ENCODE data around the gene ZIC5. TPM values are rescaled to one million over a fixed set of nuclear protein-coding genes. Genes with fewer than 3 reads are reported as not detected.

Gene ZIC5
- not detected for total RNA-seq
- long read RNA-seq = 0 reads

DNA sequence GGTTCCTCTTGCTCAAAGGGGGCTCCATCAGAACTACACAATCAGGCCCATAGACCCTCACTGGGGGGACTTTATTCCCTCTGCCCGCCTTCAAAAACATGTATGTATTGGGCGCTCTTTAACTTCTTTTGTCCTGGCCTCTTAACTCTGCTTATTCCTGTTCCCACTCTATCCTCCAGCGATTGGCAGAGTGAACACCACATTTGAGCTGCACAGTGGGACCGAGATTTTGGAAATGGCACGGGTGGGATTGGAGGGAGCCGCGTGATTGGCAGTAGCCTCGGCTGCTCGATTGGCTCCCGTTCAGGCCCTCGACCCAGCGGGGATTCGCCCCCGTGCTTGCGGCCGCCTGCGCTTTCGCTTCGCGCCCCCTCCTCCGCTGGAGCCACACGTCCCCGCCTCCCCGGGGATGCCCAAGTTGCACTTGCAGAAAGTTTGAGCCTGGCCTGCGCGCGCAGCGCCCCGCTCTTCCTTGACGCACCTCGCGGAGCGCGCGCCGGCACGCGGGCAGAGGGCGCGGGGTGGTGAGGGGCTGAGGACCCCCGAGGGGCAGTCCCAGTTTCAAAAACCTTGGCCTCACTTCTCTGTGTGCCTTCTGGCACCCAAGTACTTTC is at the start of gene ZIC5:
Gene ZIC5 (minus strand): TSS at position 192 of the 614 bp plus-strand sequence. CDS start 164 bp downstream, at position 28.
- DNase-seq (no peak), ATAC-seq (no peak)
- intact Hi-C loops (cut with DNase I, micrococcal nuclease) = no loop called here

DNA sequence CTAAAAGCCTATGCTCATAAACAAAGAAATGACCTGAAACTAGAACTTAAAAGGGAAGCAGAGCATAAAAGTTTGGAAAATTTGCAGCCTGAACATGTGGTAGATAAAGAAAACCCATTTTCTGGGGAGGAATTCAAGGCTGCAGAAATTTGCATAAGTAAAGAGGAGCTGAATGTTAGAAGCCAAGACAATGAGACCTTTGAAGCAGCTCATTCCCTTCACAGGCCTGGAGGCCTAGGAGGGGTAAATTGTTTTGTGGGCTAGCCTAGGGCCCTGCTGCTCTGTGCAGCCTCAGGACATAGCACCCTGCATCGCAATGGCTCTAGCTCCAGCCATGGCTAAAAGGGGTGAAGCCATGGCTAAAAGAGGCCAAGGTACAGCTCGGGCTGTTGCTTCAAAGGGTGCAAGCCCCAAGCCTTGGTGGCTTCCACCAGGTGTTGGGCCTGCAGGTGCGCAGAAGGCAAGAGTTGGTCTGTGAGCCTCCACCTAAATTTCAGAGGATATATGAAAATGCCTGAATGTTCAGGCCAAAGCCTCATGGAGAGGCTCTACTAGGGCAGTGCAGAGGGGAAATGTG is 48.3 kb upstream of the ZIC5 start:
- no peak for ATAC-seq
- intact Hi-C loops (cut with DNase I, micrococcal nuclease) = no loop called here

DNA sequence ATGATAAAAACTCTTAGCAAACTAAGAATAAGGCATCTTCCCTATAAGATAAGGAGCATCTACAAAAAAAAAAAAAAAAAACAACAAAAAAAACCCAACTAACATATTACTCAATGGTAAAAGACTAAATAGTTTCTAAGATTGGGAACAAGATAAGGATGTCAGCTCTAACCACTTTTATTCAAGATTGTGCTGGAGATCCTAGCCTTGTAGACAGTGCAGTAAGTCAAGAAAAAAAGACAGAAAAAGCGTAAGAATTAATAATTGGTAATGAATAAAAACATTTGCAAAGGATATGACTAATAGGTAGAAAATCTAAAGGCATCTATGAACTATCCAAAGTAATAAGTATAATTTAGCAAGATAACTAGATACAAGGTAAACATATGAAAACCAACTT is 43.1 kb upstream of the ZIC5 start:
- ATAC-seq = no peak
- intact Hi-C loops (cut with DNase I, micrococcal nuclease) = no loop called here
- no peak for DNase-seq

More for the DNA sequence above, 48.3 kb upstream of the ZIC5 start:
- no peak for DNase-seq

DNA sequence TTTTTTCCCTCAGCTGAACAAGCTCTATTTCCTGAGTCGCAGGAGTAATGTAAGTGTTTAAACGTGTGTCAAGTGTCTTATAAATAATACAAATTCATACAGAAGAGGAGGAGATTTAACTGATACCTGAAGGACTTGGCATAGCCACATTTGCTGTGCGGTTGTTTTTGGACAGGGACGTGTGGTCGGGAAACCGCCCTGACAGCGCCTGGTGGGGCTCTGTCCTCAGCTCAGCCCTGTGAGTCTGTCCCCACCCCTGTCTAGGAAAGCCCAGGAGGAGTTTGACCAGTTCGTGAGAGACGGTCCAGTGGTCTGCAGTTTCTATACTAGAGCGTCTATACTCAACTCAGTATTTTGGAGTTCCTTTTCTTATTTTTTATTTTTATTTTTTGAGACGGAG is 26.7 kb upstream of the ZIC5 start:
- ATAC-seq = no peak
- DNase-seq = no peak
- intact Hi-C loops (cut with DNase I, micrococcal nuclease) = no loop called here

DNA sequence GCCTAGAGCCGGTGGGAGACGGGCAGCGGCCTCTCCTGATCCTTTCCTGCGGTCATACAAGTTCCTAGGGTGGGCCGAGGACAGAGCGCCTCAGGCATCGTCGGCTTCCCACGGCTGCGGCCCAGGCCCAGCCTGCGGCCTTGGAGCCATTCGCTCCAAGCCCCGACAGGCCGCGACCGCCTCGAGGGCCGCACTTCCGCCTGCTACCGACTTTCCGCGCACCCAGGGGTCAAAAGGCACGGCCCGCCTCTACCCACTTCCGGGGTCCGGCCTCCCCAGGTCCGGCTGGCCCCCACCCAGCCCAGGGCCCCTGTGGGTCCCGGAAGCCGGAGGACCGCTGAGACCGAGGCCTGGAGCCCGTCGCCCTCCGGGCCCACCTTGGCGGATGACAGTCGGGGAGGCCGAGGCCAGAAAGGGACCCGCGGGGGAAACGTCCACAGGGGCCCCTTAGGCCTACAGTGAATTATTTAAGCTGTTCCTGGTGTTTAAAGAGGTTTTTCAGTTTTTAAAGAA is 26.2 kb upstream of the ZIC5 start:
- DNase-seq = no peak
- intact Hi-C loops (cut with DNase I, micrococcal nuclease) = no loop called here
- peak; percentile 12 for ATAC-seq

DNA sequence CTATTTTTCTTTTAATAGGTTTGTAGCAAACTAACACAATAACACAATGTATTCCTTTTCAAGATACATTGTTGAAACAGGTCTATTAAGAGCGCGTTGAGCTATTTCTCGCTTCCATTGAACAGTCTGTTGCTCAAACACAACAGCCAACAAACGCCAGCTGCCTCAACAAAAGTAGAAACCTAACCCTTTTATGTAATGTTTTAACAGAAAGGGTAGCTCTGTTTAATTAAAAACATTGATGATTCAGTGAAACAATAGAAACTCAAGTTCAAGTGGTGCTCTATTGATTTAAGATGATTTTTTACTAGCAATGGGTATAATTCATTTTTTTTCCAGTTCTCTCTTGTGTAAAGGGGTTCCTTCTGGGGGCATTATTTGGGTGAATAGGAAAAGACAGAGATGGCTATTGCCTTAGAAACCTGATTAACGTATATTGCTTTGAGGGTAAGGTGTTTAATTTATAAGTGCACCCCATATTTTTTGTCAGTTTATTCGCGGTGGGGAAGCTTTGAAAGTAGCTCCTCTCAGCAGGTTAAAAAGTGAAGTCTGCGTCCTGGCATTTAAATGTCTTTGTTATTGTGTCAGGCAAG is 24.9 kb upstream of the ZIC5 start:
- intact Hi-C loops (cut with DNase I, micrococcal nuclease) = no loop called here
- no peak for ATAC-seq
- DNase-seq = no peak

DNA sequence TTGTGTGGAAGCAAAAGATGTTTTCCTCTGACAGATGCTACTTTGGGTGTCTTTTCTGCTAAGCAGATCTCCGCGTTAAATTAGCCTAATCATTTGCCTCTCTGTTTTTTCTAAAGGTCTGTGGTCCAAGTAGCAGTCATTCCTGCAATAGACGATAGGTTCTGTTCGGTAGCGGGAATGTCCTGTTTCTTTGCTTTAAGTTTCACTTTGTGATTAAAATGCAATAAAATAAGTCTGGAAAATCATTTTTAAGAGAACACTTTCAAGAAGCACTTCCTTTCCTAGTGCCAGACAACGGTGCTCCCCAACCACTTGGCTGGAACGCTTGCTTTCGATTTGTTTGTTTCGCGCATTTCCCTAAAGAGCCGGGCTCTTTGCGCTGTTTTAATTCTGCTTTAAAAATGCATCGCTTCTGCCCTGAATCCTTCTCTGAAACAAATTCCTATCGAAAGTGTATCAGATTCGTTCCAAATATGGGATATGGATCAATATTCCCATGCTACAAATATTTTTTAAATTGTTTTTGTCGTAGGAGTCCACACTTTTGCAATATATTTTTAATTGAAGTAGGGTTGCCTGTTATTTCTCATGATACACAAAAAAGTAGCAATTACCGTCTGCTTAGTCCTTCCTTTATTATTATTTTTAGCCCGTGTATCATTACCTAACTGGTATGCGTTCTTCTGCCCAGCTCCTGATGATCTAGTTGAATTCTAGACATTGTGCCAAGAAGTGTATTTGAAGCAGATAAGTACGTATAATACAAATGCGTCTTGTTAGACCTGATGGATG is 24.2 kb upstream of the ZIC5 start:
- intact Hi-C loops (cut with DNase I, micrococcal nuclease) = no loop called here
- ATAC-seq = no peak
- no peak for DNase-seq

DNA sequence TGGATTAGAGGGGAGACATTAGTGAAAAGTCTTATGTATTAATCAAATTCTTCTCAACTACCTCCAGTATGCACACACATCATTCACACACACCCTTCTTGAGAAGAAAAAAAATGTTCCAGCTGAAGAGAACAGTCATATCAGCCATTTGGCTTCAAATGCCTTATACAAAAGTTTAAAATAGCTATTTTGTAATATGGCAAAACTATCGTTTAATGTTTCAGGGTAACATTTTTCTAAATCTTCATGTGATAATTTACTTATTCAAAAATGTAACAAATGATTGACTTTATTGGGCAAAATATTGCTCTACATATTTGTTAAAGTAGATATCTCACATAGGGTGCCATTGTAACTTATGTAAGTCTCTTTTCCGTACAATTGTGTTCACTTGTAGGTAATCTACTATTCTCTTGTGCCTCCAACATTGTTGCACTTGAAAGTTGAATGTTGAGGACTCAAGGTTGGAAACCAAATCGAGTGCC is 23.6 kb upstream of the ZIC5 start:
- ATAC-seq = no peak
- intact Hi-C loops (cut with DNase I, micrococcal nuclease) = no loop called here
- DNase-seq = no peak

DNA sequence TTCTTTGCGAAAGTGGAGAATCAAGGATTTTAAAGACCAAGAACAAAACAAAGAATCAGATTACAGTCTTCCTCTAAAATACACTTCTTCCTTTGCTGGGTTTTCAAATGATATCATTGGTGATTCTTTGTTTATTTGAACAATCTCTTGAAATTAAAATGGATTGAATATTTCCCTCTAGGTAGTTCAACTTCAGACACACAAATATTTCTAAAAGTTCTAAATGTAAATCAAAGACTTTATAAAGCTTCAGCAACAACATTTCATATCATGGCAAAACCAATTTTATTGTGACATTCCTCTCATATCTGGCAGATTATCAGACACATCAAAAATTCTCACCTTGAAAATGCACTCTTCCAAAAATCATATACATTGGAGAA is 23.1 kb upstream of the ZIC5 start:
- intact Hi-C loops (cut with DNase I, micrococcal nuclease) = no loop called here
- ATAC-seq (no peak), DNase-seq (no peak)

DNA sequence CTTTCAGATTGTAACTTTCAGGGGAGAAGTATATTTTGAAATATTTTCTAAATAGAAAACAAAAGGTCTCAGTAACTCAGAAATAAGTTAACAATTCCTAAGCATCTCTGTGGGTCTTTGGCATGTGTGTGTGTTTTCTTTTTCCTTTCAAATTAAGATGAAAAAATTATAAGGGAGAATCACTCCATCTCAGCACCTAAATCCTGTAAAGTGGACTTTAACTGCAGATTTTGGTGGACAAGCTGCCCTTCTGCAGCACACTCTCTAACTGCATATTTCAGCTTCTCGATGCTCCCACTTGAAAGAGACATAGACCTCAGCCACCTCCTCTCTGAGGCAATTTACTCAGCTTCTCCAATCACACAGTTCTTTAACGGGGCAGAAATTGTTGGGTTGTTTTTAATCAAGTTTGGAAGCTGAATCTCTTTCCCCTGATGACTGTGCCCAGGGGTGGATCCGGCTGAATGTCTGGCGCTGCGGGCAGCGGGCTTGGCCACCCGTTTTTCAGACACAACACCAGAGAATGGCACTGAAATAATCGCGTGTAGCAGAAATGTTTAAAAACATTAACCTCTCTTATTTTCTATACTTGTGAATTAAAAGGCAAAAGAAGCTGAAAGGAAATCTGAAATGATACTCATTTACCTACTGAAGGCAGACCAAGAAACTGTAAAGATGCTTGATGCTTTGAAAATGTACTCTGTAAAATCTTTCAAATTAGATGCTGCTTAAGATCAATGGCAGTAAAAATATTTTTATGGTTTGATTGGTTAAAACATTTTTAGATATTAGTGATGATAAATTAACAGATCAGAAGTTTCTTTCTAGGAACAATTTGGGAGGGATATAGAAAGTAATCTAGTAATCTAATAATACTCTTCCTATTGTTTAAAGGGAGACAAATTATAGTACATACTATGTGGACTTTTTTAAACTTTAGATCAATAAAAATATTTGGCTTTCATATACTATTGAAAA is 22.4 kb upstream of the ZIC5 start:
- DNase-seq = no peak
- ATAC-seq = no peak
- intact Hi-C loops (cut with DNase I, micrococcal nuclease) = no loop called here

DNA sequence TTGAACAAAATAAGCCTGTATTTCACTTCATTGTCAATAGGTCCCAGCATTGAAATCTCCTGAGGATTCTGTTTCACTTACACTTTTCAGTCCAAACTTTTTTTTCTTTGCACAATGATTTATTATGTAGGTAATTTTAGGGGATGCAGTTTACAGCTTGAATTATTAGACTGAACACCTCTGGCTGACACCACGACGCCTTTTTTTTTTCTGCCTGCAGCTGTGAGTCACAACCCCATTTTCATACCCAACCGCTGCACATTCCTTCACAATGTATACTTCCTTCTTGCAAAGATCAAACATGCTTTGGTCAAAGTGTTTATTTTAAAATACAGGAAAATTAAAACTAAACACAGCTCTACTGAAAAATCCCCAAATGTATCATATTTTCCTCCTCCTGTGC is 21.4 kb upstream of the ZIC5 start:
- ATAC-seq (no peak), DNase-seq (no peak)
- intact Hi-C loops (cut with DNase I, micrococcal nuclease) = no loop called here

DNA sequence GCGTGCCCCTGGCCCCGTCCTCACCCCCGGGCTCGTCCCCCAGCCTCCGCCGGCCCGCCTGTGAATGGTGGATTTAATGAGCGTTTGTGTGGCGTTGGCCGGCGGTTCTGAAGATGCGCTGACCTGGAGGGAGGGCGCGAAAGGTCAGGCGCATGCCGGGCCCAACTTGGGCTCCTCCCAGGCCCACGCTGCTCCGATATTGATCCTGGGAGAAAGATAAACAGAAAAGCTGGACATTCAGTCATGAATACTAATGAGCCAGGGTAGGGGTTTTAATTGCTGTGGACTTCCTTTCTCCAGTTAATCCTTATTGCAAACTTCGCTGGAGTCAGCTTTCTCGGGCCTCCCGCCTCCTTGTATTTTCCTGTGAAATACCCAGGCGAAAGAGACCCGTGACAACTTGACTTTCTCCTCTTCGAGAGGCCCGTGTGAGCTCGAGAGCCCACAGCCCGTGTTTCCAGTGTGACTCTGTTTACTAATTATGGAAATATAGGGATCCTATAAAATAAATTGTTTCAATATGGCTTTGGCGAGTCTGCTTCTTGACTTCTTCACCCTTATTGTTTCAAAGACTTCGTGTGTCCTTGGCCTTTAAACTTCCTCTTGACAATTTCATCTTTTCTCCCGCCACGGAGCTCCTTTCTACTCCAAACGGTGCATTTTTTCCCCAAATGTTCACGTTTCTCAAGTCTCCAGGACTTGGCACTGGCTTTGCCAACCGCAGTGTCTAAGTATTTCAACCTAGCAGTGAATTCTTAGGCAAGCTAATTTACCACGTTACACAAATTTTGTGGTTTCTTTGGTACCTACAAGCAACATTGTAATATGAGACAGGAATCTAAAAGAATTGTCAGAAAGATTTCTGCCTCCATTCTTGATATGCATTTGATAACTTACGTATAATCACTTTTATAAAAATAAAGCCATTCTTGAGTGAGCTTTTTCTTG is 20.5 kb upstream of the ZIC5 start:
- ATAC-seq = no peak
- DNase-seq = no peak
- intact Hi-C loops (cut with DNase I, micrococcal nuclease) = no loop called here

DNA sequence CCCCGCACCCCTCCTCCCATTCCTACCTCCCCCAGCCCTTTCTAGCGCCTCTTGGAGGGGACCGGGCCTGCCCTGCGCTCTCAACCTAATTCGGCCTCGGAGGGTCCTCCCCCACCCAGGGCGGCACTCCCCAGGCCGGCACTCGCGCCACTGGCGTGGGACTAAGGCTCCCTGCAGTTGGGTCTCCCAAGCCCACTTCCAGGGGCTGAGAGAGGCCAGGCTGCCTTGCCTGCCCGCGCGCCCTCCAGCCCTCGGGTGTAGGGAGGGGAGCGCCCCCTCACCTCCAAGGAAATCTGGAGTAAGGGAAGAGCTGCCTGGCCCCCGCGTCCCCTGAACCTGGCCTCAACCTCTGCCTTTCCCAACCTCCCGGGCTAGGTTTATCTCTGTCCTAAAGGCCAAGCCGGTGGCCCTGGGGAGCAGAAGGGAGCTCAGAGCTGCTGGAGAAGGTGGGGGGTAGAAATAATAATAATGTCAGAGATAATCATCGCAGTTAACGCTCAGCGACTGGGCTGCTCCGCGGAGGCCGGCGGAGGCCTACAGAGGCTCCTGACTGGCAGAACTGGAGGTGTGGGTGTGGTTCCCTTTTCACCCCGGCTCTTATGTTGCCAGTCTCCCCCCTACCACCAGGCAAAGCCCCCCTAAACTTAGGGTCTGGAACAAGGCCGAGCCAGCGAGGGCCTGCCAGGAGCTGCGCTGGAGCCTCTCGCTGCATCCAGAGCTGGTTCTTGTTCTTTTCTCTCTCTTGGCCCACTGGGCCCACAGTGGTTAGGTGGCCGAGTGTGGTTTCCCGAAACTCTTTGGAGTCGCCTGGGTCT is 19.7 kb upstream of the ZIC5 start:
- DNase-seq (no peak), ATAC-seq (peak; percentile 26)
- intact Hi-C loops (cut with DNase I, micrococcal nuclease) = no loop called here

DNA sequence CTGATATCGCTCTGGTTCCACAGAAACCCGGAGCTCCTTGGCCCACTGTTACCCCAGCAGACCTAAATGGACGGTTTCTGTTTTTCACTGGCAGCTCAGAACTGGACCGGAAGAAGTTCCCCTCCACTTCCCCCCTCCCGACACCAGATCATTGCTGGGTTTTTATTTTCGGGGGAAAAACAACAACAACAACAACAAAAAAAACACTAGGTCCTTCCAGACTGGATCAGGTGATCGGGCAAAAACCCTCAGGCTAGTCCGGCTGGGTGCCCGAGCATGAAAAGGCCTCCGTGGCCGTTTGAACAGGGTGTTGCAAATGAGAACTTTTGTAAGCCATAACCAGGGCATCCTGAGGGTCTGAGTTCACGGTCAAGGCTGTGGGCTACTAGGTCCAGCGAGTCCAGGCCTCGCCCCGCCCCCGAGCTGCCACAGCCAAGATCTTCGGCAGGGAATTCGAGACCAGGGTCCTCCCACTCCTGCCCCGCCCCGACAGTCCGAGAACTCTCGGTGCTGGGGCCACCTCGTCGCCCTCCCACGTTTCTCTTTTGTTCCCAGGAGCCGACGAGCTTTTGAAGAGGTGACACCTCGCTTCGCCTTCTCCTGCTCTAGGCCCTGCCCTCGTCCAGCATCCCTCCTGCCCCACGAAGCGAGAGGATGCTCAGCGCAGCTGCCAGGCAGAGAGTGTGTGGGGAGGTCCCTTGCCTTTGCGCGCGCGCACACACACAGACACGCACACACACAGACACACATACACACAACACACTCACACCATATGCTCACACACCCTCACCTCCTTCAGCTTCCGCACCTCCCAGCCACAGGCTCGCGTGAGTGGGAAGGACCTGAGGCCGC is 18.8 kb upstream of the ZIC5 start:
- intact Hi-C loops (cut with DNase I, micrococcal nuclease) = no loop called here
- ATAC-seq = peak; percentile 17
- no peak for DNase-seq

DNA sequence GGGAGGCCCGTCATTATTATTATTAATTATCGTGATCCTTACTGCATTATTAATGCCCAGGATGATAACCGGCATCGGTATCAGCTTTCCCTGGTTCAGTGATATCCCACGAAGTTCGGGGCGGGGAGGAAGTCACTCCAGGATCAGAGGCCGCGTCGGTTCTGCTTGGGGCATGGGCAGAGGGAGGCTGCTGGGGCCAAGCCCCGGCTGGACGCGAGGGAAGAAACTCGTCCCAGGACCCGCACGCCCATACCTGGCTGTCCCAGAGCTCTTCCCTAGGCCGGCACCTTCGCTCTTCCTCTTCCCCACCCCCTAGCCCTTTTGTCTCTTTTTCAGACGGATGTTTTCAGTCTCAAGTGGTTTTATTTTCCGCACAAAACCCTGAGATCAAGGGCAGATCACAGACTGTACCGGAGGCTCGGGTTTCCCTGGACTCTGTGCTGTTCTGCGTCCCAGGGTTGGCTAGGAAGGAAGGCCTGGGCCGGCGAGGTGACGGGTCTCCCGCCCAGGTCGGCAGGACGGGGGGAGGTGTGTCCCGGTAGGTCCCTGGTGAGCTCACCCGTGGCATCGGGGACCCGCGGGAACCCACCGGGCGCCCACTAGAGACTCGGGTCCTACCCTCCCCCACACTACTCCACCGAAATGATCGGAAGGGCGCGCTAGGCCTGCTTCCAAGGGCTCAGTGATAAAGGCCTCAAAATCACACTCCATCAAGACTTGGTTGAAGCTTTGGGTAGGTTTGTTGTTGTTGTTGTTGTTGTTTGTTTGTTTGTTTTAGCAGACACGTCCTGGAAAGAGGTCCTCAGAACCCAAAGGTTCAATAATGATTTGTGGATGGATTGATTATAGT is 17.9 kb upstream of the ZIC5 start:
- no peak for DNase-seq
- ATAC-seq = peak; percentile 43
- intact Hi-C loops (cut with DNase I, micrococcal nuclease) = no loop called here

All from left colon (tissue), 2 donors.